Fibroblast of skin of right biceps (primary cell): ENCODE data around the gene CALML5.

Experiments used
- DNase-seq: peaks from one replicate; pipeline ENCODE4 v3.0.0-alpha.2; 2013

The CALML5 gene

DNA sequence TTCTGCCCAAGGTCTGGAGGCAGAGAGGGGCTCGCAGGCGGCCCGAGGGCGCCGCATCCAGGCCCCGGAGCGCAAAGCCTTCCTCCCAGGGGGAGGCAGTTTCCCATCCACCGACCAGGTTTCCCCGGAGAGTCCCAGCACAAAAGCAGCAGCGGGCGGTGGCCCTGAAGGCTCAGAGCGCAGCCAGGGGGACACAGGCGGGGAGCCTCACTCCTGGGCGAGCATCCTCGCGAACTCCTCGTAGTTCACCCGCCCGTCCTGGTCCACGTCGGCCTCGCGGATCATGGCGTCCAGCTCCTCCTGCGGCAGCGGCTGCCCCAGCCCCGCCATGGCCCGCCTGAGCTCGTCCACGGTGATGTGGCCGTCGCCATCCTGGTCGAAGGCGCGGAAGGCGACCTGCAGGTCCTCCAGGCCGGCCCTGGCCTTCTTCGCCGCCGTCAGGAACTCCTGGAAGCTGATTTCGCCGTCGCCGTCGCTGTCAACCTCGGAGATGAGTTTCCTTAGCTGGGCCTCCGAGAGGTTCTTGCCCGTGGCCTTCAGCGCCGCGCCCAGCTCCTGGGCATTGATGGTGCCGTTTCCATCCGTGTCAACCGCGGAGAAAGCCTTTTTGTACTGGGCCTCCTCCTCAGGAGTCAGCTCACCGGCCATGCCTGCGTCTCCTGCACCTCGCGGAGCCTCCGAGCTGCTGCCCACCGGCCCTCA, 428 bp downstream of the CALML5 start:
- no peak for DNase-seq

DNA sequence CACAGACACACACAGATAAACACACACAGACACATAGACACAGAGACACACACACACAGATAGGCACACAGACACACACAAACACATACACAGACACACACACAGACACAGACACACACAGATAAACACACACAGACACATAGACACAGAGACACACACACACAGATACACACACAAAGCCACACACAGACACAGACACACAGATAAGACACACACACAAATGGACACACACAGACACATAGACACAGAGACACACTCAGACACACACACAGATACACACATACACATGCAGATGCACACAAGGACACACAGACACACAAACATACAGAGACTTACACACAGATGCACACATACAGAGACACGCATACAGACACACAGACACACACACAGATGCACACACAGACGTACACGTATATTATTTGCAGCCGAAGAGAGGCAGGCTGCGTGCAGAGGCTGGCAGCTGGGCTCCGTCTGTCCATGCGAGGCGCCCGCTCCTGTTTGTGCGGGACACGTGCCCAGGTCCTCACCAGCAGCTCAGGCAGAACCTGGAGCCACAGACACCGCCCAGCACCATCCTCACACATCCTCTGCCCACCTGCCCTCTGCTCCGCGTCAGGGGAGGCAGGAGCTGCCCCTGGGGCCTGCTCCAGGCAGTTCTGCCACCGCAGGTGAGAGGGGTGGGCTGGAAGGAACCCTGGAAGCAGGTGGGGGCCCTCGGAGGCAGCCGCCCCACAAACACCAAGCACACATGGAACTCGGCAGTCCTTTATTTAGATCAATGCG, 1.2 kb downstream of the CALML5 start:
- no peak for DNase-seq

GRCh38 chr10:5497289-5497688, 2.1 kb downstream of the CALML5 start:
- DNase-seq, result no peak

DNA sequence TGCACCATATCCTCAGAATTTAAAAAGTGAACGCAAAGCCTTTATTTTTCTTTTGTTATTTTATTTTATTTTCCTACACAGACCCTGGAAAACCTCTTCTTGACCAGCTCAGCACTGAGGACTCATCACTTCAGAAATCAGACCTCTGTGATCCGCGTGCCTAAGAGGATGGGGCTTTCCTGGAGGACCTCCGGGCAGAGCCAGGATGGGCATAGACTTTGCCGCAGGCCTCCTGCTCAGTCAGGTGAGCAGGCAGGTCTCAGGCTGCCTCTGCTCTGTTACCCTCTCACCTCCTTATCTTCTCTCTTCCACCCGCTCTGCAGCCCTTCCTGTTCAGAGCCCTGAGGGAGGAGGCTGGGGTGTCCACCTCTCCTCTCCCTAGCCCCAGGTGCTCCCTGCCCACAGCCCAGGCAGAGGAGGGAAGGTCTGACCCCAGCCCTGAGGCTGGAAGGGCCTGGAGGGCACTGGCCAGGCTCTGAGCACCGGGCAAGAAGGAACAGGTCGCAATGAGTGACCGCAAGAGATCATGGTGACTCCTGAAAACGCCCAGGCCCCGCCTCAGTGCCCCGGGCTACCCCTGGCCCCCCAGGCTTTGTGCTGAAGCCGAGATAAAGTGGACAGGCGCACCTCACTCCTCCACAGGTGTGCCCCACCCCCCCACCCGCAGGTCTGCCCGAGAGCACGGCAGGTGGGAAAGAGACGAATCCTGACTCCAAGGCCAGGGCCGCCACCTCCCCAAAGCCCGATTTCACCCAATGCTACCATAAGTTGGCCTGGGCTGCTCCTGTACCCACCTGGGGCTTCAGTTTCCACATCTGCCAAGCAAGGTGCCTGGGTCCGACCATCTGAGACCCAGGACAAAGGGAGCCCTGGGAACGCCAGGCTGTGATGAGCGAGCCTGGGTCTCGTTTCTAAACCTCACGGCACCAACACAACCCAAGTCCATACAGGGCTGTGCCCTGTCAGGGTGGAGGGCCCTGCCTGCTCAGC, 2.8 kb downstream of the CALML5 start:
- no peak for DNase-seq

- DNase-seq, result no peak
These were observed 4.8 kb downstream of the CALML5 start for GRCh38 chr10:5494611-5495010.

DNA sequence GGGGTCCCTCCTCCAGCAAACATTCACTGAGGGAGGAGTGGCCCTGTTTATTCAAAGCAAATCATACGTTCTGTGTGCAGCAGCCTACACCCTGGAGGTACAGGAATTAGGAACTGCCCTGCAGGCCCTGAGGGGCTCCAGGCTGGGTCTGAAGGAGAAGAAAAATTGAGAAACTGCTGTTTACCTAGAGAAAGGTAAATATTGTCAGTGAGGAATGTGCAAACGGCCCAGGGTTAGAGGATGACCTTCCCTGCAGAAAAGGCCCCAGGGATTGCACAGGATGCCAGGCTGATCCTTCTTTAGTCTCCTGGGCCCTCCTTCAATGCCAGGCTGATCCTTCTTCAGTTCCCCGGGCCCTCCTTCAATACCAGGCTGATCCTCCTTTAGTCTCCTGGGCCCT, 5.7 kb downstream of the CALML5 start:
- no peak for DNase-seq

- DNase-seq, result no peak
These were observed 6.3 kb downstream of the CALML5 start for GRCh38 chr10:5492929-5493576.

GRCh38 chr10:5492322-5492855, 7.0 kb downstream of the CALML5 start:
- no peak for DNase-seq

DNA sequence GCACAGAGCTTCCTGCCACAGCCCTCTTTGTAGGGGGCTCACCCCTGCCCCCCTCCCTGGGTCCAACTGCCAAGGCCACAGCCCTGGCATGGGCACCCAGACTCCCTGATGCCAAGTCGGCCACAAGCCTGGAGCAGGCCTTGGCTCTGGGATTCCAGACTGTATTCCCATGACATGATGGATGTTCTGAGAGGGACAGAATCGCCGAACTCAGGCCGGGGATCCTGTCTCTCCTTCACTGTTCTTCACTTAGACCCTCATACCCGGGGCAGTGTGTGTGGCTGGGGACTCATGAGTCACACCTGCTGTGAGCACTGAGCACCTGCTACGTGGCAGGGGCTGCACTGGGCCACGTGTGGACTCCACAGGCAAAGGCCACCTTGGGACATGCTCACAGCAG, 7.9 kb downstream of the CALML5 start:
- no peak for DNase-seq

GRCh38 chr10:5490698-5491464, 8.5 kb downstream of the CALML5 start:
- no peak for DNase-seq

DNA sequence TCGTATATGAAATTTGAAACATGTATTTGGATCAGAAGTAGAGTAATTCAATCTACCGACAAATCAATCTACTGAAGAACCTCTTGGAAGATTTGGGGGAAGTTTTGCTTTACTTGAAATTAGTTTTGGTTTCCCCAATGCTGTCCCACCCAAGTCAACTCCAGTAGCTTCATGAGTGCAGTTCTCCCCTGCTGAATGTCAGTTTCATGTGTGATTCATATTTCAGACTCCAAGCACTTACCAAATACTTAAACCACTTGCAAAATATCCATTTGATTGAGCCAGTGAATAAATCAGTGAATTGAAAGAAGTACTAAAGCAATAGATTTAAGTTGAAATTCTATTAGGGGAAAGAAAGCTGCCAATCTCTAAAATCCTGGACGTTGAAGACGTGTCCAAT, 9.3 kb downstream of the CALML5 start:
- DNase-seq, result no peak

- no peak for DNase-seq
These were observed 10.9 kb downstream of the CALML5 start for GRCh38 chr10:5488272-5489161.

GRCh38 chr10:5486853-5487235, 12.5 kb downstream of the CALML5 start:
- DNase-seq, result no peak

DNA sequence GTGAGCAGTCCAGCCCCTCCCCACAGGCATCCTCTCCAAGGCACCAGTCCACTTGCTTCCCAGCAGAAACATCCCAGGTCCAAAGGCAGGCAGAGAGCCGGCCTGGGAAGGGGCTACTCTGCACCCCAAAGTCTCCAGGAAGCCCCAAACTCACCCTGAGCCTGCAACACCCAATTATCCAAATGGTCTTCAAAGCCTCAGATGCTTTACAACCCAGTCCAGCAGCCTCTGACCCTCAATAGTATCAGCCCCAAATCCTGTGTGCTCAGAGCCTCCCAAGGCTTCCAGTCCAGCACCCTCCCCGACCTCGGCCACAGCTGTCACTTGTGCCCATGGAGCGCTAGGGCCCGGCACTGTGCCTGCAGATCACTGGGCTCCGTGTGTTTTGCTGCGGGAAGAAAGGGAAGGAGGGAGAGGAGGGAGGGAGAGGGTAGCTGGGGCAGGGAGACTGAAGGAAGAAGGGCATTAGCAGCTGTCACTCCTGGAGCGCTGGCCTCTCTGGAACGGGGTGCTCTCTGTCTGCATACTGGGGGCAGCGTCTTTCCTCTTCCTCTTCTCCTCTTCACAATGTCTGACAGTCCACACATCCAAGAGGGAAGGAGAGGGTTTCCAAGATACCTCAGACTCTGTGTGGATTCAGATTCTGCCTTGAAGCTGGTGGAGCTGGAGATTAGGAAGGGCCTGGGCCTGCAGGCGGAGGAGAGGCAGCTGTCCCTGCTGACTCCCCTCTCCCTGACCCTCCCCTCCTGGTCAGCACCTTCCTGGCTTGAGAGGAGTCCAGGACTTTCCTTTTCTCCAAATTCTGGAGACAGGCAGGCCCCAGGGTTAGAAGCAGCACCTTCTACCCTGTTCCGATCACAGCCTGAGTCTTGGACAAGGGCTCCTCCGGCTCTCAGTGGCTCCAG, 13.2 kb downstream of the CALML5 start:
- DNase-seq, result no peak

GRCh38 chr10:5485290-5485689, 14.1 kb downstream of the CALML5 start:
- no peak for DNase-seq

DNA sequence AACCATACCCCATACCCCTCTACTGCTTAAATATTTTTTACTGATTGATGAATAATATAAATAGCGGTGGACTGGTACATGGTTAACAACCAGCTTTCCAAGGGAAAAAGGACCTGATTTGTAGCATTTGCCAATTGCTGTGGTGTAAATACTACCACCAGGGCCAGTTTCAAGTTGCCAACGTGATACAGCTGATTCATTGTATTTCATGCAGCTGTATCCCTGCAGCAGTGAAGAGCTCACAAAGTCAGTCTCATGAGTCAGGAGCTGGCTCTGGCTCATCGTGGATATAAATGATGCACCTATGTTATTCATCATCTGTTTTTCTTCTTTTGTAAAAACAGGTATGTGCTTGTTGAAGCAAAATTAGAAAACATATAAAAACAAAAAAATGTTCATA, 15.2 kb downstream of the CALML5 start:
- DNase-seq, result peak; percentile 20

DNA sequence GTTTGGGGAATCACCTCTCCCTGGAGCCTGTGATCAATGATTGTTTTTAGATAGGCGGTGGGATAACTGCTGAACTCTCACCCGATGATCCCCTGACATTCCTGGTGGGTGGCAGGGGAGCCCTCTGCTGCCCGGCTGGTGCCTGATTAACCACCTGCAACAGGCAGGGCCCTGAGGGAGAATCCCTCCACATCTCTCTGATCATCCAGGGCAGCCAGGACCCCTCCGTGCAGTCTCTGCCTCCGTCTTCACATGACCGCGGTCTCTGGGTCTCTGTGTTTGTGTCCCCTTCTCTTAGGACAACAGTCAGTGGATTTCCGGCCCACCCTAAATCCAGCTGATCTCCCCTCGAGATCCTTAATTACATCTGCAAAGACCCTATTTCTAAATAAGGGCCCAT, 17.4 kb downstream of the CALML5 start:
- no peak for DNase-seq

GRCh38 chr10:5481121-5481520, 18.2 kb downstream of the CALML5 start:
- no peak for DNase-seq

DNA sequence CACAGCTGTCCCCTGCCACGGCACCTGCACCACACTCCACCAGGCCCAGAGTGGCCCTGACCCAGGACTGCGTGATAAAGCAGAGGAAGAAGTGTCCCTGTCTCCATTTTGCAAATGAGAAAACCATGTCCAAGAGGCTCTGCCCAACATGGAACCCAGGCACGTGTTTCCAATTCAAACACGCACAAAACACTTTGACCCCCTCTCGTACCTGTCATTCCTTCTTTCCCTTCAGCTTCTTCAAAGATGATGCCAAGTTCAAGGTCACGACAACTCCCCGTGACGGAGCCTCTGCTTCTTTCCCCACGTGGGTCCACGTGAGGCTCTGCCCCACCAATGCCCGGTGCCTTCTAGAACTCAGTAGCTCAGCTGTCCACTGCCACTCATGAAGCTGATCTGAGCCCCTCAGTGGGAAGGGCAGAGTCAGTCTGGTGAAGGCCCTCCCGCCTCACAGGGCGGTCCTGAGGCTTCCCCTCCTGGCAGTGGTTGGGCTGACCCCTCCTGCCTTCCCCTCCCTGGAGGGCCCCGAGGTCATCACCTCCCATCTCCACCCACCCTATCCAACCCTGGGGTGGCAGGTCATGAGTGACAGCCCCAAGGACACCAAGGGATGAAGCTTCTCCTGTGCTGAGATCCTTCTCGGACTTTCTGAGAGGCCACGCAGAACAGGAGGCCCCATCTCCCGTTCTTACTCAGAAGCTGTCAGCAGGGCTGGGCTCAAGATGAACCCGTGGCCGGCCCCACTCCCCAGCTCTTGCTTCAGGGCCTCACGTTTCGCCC, 19.0 kb downstream of the CALML5 start:
- no peak for DNase-seq
